ENCODE data around the gene BAG5.
"Not testable (repeated sequence)": the region's sequence is repeated elsewhere in the genome, so short reads cannot be mapped to it uniquely, and the experiment has no call there.

Gene BAG5

DNA sequence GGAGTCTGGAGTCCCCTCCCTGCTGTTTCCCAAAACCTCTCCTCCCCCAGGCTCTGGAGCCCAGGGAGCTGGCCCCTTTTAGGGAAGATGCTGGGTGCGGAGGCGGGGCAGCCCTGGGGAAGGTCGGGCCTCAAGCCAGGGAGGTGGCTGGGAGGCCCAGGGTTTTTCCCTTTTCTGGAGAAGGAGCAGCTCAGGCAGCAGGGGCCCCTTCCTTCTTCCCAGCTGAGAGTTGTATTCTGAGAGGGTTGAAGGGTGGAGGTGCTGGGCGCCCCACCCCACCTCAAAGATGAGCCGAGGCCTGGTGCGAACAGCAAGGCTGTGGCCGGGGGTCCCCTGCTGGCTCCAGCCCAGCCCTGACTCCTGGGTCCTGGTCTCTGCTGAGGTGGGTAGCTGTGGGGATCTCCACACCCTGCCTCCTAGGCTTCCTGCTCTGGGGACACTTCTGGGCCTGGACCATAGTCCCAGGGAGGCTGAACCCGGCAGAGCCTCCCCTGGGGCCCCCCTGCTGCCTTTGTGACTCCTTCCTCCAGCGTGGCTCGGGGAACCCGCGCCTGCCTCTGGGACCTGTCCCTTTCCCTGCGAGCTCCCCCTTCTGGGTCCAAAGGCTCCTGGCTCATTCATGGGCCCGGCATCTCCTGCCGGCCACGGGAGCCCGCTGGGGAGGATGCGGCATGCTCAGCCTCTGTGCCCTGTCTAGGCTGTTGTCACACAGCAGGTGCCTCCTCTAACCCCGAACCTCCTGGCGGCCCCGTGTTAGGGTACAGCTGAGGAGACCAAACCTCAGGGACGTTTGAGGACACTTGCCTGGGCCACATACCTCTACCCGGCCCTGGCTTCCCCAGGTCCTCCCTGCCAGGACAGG is 29.1 kb downstream of the BAG5 start:
- DNase-seq, result no peak

GRCh38 chr14:103532216-103533136 is 30.0 kb downstream of the BAG5 start:
- DNase-seq, result no peak

DNA sequence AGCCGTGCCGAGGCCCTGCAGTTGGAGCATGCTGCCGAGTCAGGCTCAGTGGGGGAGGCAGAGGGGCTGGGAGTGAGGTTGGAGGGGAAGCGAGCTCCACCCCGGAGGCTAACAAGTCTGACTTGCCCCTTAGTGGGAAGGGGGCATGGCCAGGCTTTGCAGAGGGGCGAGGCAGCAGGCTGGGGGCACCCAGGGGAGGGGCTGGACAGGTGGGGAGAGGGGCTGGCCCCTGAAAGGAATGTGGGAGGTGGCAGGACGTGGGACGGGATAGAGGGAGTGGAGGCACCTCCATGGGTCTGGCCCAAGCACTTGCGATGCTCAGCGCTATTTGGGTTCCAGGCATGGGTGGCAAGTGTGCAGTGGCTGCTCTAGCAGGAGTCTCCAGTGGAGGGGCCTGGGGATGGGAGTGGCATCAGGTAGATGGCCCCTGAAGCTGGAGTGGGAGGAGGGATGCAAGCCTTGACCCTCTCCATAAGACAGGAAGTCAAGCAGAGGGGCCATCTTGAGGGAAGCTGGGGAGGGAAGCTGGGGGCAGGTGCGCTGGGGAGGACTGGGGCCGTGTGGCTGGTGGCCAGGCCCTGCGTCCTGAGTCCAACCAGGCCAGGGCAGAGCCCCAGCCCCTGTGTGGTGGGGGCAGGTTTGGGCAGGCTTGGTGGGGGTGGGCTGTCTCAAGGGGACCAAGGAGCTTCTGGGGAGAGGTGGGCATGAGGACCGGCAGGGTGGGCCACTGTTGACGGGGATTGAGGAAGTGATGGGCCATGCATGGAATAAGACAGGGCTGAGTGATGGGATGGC is 30.8 kb downstream of the BAG5 start:
- DNase-seq, result no peak

DNA sequence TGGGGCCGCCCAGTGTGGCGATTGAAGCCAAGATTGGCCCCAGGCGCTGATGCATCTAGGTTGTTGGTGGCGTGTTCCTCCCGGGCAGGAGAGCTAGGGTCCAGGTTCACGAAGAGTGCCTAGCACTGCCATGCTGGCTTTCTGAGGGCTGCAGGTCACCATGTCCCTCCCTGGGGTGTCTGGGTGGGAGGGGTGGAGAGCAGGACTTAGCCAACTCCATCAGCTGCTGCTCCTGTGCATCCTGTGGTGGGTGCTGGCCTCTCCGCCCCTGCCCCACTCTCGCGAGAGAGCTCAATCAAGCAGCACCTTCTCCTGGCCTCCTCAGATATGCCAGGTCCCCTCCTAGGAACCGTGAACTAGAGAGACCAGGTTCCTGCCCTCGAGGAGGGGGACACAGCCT is 31.6 kb downstream of the BAG5 start:
- DNase-seq, result no peak

DNA sequence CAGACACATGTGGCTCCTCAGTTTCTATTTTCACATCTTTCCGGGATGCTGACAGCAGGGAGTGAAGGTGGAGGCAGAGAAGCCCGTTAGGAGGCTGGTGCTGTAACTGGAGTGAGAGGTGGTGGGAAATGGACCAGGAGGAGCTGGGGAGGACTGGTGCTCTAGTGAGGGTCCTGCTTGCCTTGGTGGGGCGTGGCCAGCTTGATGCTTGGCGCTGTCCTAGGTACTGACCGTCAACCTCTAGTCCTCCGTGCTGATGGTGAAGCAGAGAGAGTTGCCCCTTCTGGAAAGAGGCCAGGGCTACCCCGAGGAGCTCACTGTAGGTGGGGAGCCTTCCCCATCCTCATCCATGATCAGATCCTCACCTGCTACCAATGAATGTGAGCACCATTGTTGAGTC is 32.1 kb downstream of the BAG5 start:
- DNase-seq, result no peak

GRCh38 chr14:103529383-103530365 is 32.8 kb downstream of the BAG5 start:
- no peak for DNase-seq

GRCh38 chr14:103528587-103529382 is 33.7 kb downstream of the BAG5 start, which contains the start of gene TRMT61A:
TSS of gene TRMT61A (plus strand) at chr14:103529196. CDS start at chr14:103529979, 783 bp downstream.
- DNase-seq, result peak; percentile 75

GRCh38 chr14:103528146-103528586 is 34.3 kb downstream of the BAG5 start:
- DNase-seq, result no peak

GRCh38 chr14:103527408-103528145 is 34.9 kb downstream of the BAG5 start:
- no peak for DNase-seq

GRCh38 chr14:103526914-103527248 is 35.6 kb downstream of the BAG5 start:
- DNase-seq, result no peak

GRCh38 chr14:103526247-103526913 is 36.1 kb downstream of the BAG5 start:
- DNase-seq, result no peak

GRCh38 chr14:103525430-103526246 is 36.8 kb downstream of the BAG5 start:
- DNase-seq, result not testable (repeated sequence)

DNA sequence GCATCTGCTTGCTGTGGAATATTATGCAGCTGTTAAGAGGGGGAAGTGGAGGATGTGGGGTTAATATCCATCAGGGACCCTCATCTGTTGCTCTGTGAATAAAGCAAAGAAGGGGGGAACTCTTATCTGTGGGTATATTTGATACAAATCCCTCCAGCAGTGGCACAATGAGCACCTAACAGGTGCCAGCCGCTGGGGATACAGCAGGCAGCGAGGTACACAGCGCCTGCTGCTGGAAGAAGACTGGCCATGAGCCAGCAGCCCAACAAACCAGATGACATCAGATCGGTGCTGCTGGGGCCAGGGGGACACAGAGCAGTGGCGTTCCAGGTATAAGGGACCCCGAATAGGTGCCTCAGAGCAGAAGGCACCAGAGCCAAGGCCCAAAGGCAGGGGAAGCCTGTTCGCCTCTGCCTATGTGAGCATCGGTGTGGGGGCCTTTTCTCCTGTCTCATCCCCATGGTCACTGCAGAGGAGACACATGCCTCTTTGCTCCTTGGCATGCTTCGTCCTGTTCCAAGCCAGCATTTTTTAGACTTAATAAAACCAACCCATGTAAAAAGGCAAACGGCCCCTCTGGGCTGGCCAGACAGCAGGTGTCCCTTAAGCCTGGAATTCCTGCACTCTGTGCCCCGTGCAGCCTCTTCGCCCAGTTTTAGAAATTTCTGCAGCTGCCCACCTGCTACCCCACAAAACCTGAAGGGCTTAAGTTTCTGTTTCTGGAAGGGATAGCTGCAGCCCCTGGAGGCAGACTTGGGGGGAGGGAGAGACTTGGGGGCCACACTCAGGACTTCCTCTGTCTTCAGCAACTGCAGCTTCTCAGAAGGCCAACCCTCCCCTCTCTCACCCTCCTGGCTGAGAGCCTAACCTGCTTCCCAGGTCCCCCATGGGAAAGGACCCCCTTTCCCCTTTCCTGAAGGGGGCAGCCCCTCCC is 38.2 kb downstream of the BAG5 start:
- DNase-seq, result no peak

DNA sequence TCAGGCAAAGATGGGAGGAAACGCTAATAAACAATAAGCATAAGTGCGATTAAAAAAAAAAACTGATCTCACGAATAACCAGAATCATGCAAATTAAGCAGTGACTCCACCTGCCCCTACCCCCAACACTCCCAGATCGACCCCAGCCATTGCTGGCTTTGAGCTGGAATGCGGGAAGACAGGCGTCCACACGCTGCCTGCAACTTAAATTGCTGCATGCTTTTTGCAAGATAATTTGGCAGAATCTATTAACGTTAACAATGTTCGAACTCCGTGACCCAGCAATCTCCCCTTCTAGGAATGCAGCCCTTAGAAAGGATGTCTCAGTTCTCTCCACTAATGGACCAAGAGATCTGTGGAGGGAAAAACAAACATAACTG is 38.9 kb downstream of the BAG5 start:
- no peak for DNase-seq

DNA sequence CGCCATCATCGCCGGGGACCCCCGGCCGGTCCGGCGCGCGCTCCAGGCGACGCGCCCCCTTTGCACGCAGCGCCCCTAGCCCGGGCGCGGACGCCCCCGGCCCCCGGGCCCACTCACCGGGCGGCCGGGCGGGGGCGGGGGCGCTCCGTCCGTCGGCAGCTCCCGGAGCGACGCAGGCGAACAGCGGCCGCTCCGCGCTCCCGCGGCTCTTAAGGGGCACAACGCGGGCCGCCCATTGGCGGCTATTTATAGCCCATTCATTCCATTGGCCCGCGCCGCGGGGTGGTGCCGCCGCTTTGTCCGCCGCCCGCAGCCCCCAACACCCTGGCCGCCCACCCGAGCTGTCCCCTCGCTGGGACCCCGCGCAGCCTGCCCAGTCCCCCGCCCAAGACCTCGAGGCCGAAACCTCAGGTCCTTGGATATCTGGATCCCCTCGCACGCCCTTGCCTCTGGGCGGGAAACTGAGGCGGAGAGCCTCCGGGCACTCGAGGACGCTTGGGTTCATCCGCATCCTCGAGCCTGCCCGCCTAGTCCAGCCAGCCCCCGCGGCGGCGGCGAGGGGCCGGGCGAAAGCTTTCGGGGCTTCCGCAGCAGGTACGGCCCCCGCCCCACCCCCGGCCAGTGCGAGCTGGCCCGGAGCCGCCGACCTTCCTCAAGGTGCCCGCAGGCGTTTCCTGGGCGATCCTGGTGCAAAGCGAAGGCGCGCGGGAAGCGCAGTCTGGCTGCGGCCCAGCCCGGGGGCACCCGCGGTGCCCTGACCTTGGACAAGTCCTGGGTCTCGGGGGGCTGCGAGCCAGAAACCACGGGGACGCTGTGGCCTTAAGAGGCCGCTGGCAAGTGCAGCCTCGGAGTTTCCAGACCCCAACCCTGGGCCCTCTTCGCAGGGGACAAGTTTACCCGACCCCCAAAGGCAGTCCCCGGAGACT is 39.5 kb downstream of the BAG5 start, which contains the start of gene CKB:
TSS of gene CKB (minus strand) at position 182 of the 926 bp plus-strand sequence. CDS start 337 bp downstream, outside the sequence.
- DNase-seq, result no peak

DNA sequence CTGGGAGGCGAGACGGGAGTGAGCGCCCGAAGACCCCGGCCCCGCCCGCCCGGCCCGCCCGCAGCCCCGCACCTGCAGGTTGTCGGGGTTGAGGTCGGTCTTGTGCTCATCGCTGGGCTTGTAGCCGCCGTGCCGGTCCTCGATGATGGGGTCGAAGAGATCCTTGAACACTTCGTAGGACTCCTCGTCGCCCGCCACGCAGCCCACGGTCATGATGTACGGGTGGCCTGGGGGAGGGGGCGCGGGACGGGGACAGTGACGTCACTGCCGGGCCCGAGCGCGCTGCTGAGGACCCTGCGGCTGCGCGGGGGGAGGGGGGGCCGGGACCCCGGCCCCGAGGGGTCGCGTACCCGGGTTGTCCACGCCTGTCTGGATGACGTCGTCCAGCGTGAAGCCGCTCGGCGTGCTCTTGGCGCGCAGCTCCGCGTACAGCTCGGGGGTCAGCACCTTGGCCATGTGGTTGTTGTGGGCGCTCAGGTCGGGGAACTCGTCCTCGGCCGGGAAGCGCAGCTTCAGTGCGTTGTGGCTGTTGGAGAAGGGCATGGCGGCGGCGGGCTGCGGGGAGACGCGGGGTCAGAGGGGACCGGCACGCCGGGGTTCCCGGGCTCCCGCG is 40.4 kb downstream of the BAG5 start:
- DNase-seq, result no peak
